ENCODE measurements around the gene INPP5A.

DNA sequence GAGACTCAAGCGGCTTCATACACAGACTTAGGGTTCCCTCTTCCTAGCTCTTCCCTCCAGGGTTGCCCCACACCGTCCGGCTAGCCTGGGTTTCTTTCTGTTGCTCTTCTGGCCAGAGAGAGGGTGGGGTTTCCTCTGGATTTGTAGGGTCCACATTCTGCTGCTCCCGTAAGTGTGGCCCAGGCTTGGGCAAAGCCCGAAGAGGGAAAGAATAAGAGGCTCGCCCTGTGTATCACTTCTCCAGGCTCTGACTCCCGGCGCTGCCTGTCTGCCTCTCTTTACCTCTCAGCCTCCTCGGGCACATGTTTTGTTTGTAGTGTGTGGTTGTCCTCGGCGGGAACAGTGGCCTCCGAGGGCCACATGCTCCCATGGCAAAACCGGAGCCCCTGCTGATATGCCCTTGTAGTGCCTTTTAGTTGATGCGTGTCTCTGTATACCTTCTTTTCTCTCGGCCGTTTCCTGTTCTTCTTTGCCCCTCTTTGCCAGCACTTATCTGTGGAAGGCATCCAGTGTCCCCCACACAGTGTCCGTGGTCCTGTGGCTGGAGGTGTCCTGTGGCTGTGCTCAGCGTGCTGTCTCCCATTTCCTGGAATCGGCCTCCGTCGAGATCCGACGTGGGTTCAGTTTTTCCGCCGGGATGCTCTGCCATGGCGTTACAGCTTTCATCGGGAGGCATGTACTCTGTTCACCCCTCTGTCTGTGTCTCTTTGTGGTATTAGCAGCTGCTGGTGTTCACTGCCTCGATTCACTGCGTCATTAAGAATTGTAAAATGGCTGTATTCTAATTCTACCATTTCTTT, 102.9 kb downstream of the INPP5A start:
- TF ChIP-seq POLR2A (IDR thresholded peaks at IDR 0.05) = no peak
- TF ChIP-seq, protein P1, sequence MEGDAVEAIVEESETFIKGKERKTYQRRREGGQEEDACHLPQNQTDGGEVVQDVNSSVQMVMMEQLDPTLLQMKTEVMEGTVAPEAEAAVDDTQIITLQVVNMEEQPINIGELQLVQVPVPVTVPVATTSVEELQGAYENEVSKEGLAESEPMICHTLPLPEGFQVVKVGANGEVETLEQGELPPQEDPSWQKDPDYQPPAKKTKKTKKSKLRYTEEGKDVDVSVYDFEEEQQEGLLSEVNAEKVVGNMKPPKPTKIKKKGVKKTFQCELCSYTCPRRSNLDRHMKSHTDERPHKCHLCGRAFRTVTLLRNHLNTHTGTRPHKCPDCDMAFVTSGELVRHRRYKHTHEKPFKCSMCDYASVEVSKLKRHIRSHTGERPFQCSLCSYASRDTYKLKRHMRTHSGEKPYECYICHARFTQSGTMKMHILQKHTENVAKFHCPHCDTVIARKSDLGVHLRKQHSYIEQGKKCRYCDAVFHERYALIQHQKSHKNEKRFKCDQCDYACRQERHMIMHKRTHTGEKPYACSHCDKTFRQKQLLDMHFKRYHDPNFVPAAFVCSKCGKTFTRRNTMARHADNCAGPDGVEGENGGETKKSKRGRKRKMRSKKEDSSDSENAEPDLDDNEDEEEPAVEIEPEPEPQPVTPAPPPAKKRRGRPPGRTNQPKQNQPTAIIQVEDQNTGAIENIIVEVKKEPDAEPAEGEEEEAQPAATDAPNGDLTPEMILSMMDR (IDR thresholded peaks at IDR 0.05) = no peak
